HEK293 (cell line): ENCODE data around the gene CHST5.
"Not testable (repeated sequence)": the region's sequence is repeated elsewhere in the genome, so short reads cannot be mapped to it uniquely, and the experiment has no call there.

Source experiments
- BCL11A ChIP-seq: fragments of 450-650 bp; formaldehyde crosslinking; IDR thresholded peaks from 2 replicates; pipeline ENCODE4 v1.5.1; 2016; ENCODE audit warnings: low read depth, missing biosample characterization, missing genetic modification characterization
- CTCF ChIP-seq: fragments of 450-650 bp; formaldehyde crosslinking; IDR thresholded peaks from 2 replicates; pipeline ENCODE4 v1.5.1; 2016; ENCODE audit warnings: missing biosample characterization, missing genetic modification characterization
- ZNF121 ChIP-seq: fragments of 450-650 bp; formaldehyde crosslinking; IDR thresholded peaks from 2 replicates; pipeline ENCODE4 v1.5.1; 2016; ENCODE audit warnings: missing biosample characterization, missing genetic modification characterization
- ZNF221 ChIP-seq: fragments of 450-650 bp; formaldehyde crosslinking; IDR thresholded peaks from 2 replicates; pipeline ENCODE4 v1.5.1; 2017; ENCODE audit warnings: missing biosample characterization, missing genetic modification characterization, borderline replicate concordance
- ZNF274 ChIP-seq, 2 experiments: fragments of 200-500 bp in 1 of 2; fragments of 450-650 bp in 1 of 2; sonication (Bioruptor generic) in 1 of 2; formaldehyde crosslinking in 1 of 2; IDR thresholded peaks; 2 replicates each; pipeline versions ENCODE4 v1.5.1 to v1.6.1; 2014 to 2016; ENCODE audit warnings: borderline replicate concordance in 1 of 2, inconsistent platforms in 1 of 2, low read length in 1 of 2, missing biosample characterization in 1 of 2, missing genetic modification characterization in 1 of 2
- ZNF354C ChIP-seq: fragments of 450-650 bp; formaldehyde crosslinking; IDR thresholded peaks from 2 replicates; pipeline ENCODE4 v1.5.1; 2016; ENCODE audit warnings: missing biosample characterization, missing genetic modification characterization, low read depth, borderline replicate concordance
- ZNF610 ChIP-seq: fragments of 450-650 bp; formaldehyde crosslinking; IDR thresholded peaks from 2 replicates; pipeline ENCODE4 v1.5.1; 2016; ENCODE audit warnings: missing biosample characterization, missing genetic modification characterization, borderline replicate concordance
- ZNF777 ChIP-seq: fragments of 450-650 bp; formaldehyde crosslinking; IDR thresholded peaks from 2 replicates; pipeline ENCODE4 v1.5.1; 2017; ENCODE audit warnings: missing biosample characterization, missing genetic modification characterization, borderline replicate concordance
- ZSCAN4 ChIP-seq: fragments of 450-650 bp; formaldehyde crosslinking; IDR thresholded peaks from 2 replicates; pipeline ENCODE4 v1.5.1; 2017; ENCODE audit warnings: missing biosample characterization, missing genetic modification characterization
- ZXDB ChIP-seq: fragments of 450-650 bp; formaldehyde crosslinking; IDR thresholded peaks from 2 replicates; pipeline ENCODE4 v1.5.1; 2016; ENCODE audit warnings: missing biosample characterization, missing genetic modification characterization

DNA sequence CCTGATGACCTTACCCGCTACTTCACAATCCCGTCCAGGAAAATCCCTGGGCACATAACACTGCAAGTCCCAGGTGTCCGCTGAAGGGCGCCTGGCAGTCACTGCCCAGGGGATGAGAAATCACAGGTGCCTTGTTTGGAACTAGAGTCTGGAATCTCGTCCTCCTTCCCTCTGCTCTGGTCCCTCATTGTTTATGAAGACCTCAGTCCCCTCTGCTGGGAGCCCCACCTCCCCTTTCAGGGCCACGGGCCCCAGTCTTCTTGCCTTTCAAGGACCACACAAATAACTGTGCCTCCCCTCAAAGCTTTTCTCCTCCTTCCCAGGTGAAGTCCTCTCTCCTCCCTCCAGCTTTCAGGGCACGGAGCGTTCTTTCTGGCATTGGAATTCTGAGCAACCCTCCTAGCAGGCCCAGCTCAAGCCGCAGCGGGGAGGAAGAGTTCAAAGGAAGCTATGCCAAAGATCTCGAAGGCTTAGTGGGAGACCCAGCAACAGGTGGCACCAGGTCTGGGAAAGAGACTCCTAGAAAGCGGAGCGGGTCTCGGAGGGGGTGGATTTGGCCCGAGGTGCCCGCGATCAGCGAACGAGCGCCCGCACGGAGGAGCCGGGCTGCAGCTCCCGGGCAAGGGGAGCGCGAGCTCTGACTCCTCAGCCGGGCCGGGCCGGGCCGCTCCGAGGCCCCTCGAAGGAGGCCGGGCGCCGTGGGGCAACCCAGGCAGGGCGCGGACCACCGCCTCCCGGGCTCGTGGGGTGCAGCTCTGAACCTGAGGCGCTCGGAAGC, 19.5 kb downstream of the CHST5 start:
- TF ChIP-seq CTCF (tag by site-specific recombination); BCL11A; ZNF610 (tag by site-specific recombination); ZSCAN4 (tag by site-specific recombination); ZNF274 (IDR thresholded peaks at IDR 0.05; ENCODE audit: low read length); ZNF274 (tag by site-specific recombination; IDR thresholded peaks at IDR 0.05; ENCODE audit: borderline replicate concordance); ZNF777 (tag by site-specific recombination); ZXDB (tag by site-specific recombination); ZNF354C; ZNF221 (tag by site-specific recombination): not testable (repeated sequence)
- 0 out of 2 replicates have a peak, but pooled peaks have one; percentile 11 for TF ChIP-seq ZNF121 (tag by site-specific recombination)
